ENCODE results near the gene TSHZ2. TPM values are rescaled to one million over a fixed set of nuclear protein-coding genes. Genes with fewer than 3 reads are reported as not detected.

The TSHZ2 gene
- total and polyA plus RNA-seq, 9 of the 15 experiments (the other 6 are each of a cell fraction or from before 2014, with no cell fraction given): 0.03 to 0.20 (median 0.05) TPM; not detected in 4

DNA sequence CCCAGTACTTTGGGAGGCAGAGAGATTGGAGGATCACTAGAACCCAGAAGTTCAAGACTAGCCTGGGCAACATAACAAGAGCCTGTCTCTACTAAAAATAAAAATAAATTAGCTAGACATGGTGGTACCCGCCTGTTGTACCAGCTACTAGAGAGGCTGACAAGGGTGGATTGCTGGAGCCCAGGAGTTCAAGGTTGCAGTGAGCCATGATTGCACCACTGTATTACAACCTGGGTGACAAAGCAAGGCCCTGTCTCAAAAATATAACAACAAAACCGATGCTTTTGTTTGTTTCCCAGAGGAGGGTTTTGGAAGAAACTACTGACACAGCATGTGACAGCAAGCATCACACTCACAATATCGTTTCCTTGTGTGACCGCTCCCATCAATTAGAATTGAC, 119.6 kb downstream of the TSHZ2 start:
- no TSS peak for BruUV-seq (replicated peaks)
- H2AFZ ChIP-seq (ENCODE audit: low read depth, low read length): no peak overlapping the region
- H3K9me1 ChIP-seq (ENCODE audit: control insufficient read depth, insufficient read depth, low read length): no peaks in the 10 kb centered on the region
- DNase-seq (ENCODE audit: extremely low read depth in 1 of 4, low spot score in 3 of 4): no peak
- no peak for TF ChIP-seq NBN (IDR thresholded peaks at IDR 0.05; ENCODE audit: low read depth)
- TF ChIP-seq, protein P1, sequence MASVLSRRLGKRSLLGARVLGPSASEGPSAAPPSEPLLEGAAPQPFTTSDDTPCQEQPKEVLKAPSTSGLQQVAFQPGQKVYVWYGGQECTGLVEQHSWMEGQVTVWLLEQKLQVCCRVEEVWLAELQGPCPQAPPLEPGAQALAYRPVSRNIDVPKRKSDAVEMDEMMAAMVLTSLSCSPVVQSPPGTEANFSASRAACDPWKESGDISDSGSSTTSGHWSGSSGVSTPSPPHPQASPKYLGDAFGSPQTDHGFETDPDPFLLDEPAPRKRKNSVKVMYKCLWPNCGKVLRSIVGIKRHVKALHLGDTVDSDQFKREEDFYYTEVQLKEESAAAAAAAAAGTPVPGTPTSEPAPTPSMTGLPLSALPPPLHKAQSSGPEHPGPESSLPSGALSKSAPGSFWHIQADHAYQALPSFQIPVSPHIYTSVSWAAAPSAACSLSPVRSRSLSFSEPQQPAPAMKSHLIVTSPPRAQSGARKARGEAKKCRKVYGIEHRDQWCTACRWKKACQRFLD (CRISPR knock-in tag; IDR thresholded peaks at IDR 0.05): no peak
- no peaks in the 10 kb centered on the region for H3K36me3 ChIP-seq (ENCODE audit: control insufficient read depth, insufficient read depth, low read length)
- CTCF ChIA-PET (ENCODE audit: low intra/inter-chr PET ratio): no interaction called here
- H3K27ac ChIP-seq (ENCODE audit: extremely low read depth, low read depth, low read length): no peak overlapping the region
- intact Hi-C loops (cut with micrococcal nuclease): no loop called here
- H3K4me1 ChIP-seq (replicated peaks in 1 of 2; ENCODE audit: control insufficient read depth in 2 of 2, insufficient read depth in 2 of 2, low read length in 2 of 2): no peaks in the 10 kb centered on the region
- no peak overlapping the region for H3K4me3 ChIP-seq
- no peak overlapping the region for H3K9ac ChIP-seq (ENCODE audit: insufficient read depth in 1 of 2, low read depth in 2 of 2, low read length in 2 of 2)
- peak; percentile 26 for FAIRE-seq
- in situ Hi-C loops (cut with MboI): no loop called here
- no peak overlapping the region for H3K4me2 ChIP-seq (ENCODE audit: insufficient read depth, low read length)
- no peaks in the 10 kb centered on the region for H4K20me1 ChIP-seq (replicated peaks; ENCODE audit: control insufficient read depth, insufficient read depth, low read length)
- POLR2A ChIA-PET: interaction anchor here (0.9 kb wide), 1 partner anchor 27 kb away, joined by 3 read pairs; no protein-coding TSS in a partner anchor
- 0% methylated on average over 4 of the region's 4 CpGs for WGBS (ENCODE audit: insufficient coverage, low coverage, missing lambda C conversion rate)
- no peaks in the 10 kb centered on the region for H3K9me3 ChIP-seq (replicated peaks; ENCODE audit: control insufficient read depth, insufficient read depth, low read depth, low read length)
- no peak for ATAC-seq
- no peaks in the 10 kb centered on the region for H3K79me2 ChIP-seq (ENCODE audit: control insufficient read depth, insufficient read depth, low read length)
- peaks cover 9 to 23% of the 10 kb centered on the region in 2 experiments; a peak in 3 of 5 replicates for H3K27me3 ChIP-seq (ENCODE audit: control insufficient read depth in 2 of 2, insufficient read depth in 2 of 2, low read length in 2 of 2)

GRCh38 chr20:53092772-53093300, 120.7 kb downstream of the TSHZ2 start:
- in situ Hi-C loops (cut with MboI): no loop called here
- Histone ChIP-seq H3K36me3 (ENCODE audit: control insufficient read depth, insufficient read depth, low read length) (no peaks in the 10 kb centered on the region), H3K4me3 (no peak overlapping the region), H3K9ac (ENCODE audit: insufficient read depth in 1 of 2, low read depth in 2 of 2, low read length in 2 of 2) (no peak overlapping the region), H4K20me1 (replicated peaks; ENCODE audit: control insufficient read depth, insufficient read depth, low read length) (no peaks in the 10 kb centered on the region), H3K4me2 (ENCODE audit: insufficient read depth, low read length) (no peak overlapping the region), H3K27ac (ENCODE audit: extremely low read depth, low read depth, low read length) (no peak overlapping the region), H3K9me1 (ENCODE audit: control insufficient read depth, insufficient read depth, low read length) (no peaks in the 10 kb centered on the region), H3K4me1 (replicated peaks in 1 of 2; ENCODE audit: control insufficient read depth in 2 of 2, insufficient read depth in 2 of 2, low read length in 2 of 2) (no peaks in the 10 kb centered on the region), H3K9me3 (replicated peaks; ENCODE audit: control insufficient read depth, insufficient read depth, low read depth, low read length) (no peaks in the 10 kb centered on the region), H3K27me3 (ENCODE audit: control insufficient read depth in 2 of 2, insufficient read depth in 2 of 2, low read length in 2 of 2) (peaks cover 9 to 23% of the 10 kb centered on the region in 2 experiments; a peak in 3 of 5 replicates), H2AFZ (ENCODE audit: low read depth, low read length) (no peak overlapping the region), H3K79me2 (ENCODE audit: control insufficient read depth, insufficient read depth, low read length) (no peaks in the 10 kb centered on the region)
- 3% methylated on average over 5 of the region's 6 CpGs for WGBS (ENCODE audit: insufficient coverage, low coverage, missing lambda C conversion rate)
- no peak for FAIRE-seq
- CTCF ChIA-PET (ENCODE audit: low intra/inter-chr PET ratio): no interaction called here
- ATAC-seq: no peak
- TF ChIP-seq ETS2 (tag; IDR thresholded peaks at IDR 0.05; ENCODE audit: borderline replicate concordance, poor library complexity, severe bottlenecking): no peak
- TF ChIP-seq, protein P2, sequence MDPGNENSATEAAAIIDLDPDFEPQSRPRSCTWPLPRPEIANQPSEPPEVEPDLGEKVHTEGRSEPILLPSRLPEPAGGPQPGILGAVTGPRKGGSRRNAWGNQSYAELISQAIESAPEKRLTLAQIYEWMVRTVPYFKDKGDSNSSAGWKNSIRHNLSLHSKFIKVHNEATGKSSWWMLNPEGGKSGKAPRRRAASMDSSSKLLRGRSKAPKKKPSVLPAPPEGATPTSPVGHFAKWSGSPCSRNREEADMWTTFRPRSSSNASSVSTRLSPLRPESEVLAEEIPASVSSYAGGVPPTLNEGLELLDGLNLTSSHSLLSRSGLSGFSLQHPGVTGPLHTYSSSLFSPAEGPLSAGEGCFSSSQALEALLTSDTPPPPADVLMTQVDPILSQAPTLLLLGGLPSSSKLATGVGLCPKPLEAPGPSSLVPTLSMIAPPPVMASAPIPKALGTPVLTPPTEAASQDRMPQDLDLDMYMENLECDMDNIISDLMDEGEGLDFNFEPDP (CRISPR knock-in tag; IDR thresholded peaks at IDR 0.05): no peak
- TF ChIP-seq ZNF778 (CRISPR knock-in tag; IDR thresholded peaks at IDR 0.05): no peak
- no peak for TF ChIP-seq NCOA4 (IDR thresholded peaks at IDR 0.05; ENCODE audit: partially characterized antibody)
- POLR2A ChIA-PET: interaction anchor here (0.5 to 1.3 kb wide), 2 partner anchors 10 to 21 kb away, joined by 3 read pairs; no protein-coding TSS in a partner anchor
- intact Hi-C loops (cut with micrococcal nuclease): no loop called here
- no TSS peak for BruUV-seq (replicated peaks)
- DNase-seq (ENCODE audit: extremely low read depth in 1 of 4, low spot score in 3 of 4): no peak
